Left ventricle myocardium inferior (tissue), 1 donor: Measurements from ENCODE around the gene MAGOH. TPM values are rescaled to one million over a fixed set of nuclear protein-coding genes. Genes with fewer than 3 reads are reported as not detected.
A peak's percentile ranks its signal among the peaks of the same experiment; 100 is the strongest.
"Not testable (repeated sequence)": the region's sequence is repeated elsewhere in the genome, so short reads cannot be mapped to it uniquely, and the experiment has no call there.

Source experiments
- DNase-seq: peaks from one replicate; pipeline ENCODE4 v3.0.0-alpha.2; 2020
- H3K27ac ChIP-seq: fragments of 200-600 bp; replicated peaks from 2 replicates; pipeline ENCODE4 v1.8.0; 2021
- H3K27me3 ChIP-seq: fragments of 200-600 bp; 2 replicates; pipeline ENCODE4 v1.8.0; 2021; ENCODE audit warnings: low read depth
- H3K36me3 ChIP-seq: fragments of 200-600 bp; 2 replicates; pipeline ENCODE4 v1.8.0; 2021
- H3K4me1 ChIP-seq: fragments of 200-600 bp; 2 replicates; pipeline ENCODE4 v1.8.0; 2021
- H3K4me3 ChIP-seq: fragments of 200-600 bp; 2 replicates; pipeline ENCODE4 v1.8.0; 2021; ENCODE audit warnings: mild to moderate bottlenecking, moderate library complexity
- H3K9me3 ChIP-seq: fragments of 200-600 bp; replicated peaks from 2 replicates; pipeline ENCODE4 v1.8.0; 2021
- CTCF ChIP-seq: fragments of 200-600 bp; IDR thresholded peaks from 2 replicates; pipeline ENCODE4 v1.8.0; 2021; ENCODE audit warnings: antibody characterized with exemption, mild to moderate bottlenecking, borderline replicate concordance
- intact Hi-C: fragments of 100-400 bp; cut with micrococcal nuclease; formaldehyde crosslinking; loops from one replicate; pipeline ENCODE4 v1.11.0; 2022
- total RNA-seq: library from RNA; stranded (reverse); fragmentation: NEBNext Ultra II Directional; extraction: Animal tissue kit (Norgen Biotek cat#: 25700); gene quantifications from one replicate; pipeline ENCODE4 v1.2.1, GENCODE V29; 2021
- donor health status: DM: no; HTN: yes; CAD: no; lungs with severe emphysema.

The MAGOH gene
- total RNA-seq, 1 donor from 2014 or later = 29.5 TPM

- DNase-seq = no peak
- H3K36me3 ChIP-seq = peaks cover 98% of the 10 kb centered on the region
- intact Hi-C loops = no loop called here
These were observed 31.5 kb downstream of the MAGOH start for GRCh38 chr1:53206735-53207379.

GRCh38 chr1:53206083-53206685 lies 32.1 kb downstream of the MAGOH start:
- Histone ChIP-seq H3K36me3 (peaks cover 96% of the 10 kb centered on the region), H3K4me1 (peaks cover 15% of the 10 kb centered on the region)
- H3K27ac ChIP-seq, H3K4me3 ChIP-seq, DNase-seq, intact Hi-C loops, H3K9me3 ChIP-seq, H3K27me3 ChIP-seq: not testable (repeated sequence)

More at GRCh38 chr1:53206735-53207379, 31.5 kb downstream of the MAGOH start:
- no peaks in the 10 kb centered on the region for H3K27me3 ChIP-seq
- H3K4me3 ChIP-seq = no peak overlapping the region
- TF ChIP-seq CTCF = no peak
- H3K4me1 ChIP-seq = peaks cover 11% of the 10 kb centered on the region
- H3K9me3 ChIP-seq = peaks cover 8% of the 10 kb centered on the region
- H3K27ac ChIP-seq = no peak overlapping the region

GRCh38 chr1:53205496-53205895 lies 32.8 kb downstream of the MAGOH start:
- H3K27me3 ChIP-seq, H3K27ac ChIP-seq, H3K9me3 ChIP-seq, H3K4me3 ChIP-seq, intact Hi-C loops, DNase-seq: not testable (repeated sequence)
- peaks cover 94% of the 10 kb centered on the region for H3K36me3 ChIP-seq
- peaks cover 20% of the 10 kb centered on the region for H3K4me1 ChIP-seq

- Histone ChIP-seq H3K36me3 (peaks cover 73% of the 10 kb centered on the region), H3K27me3 (no peaks in the 10 kb centered on the region)
- intact Hi-C loops = no loop called here
These were observed 34.9 kb downstream of the MAGOH start for GRCh38 chr1:53203466-53203865.

GRCh38 chr1:53198241-53198651 lies 40.1 kb downstream of the MAGOH start:
- Histone ChIP-seq H3K36me3 (peaks cover 24% of the 10 kb centered on the region), H3K27ac (peak overlapping the region; percentile 98), H3K27me3 (no peaks in the 10 kb centered on the region), H3K9me3 (no peaks in the 10 kb centered on the region), H3K4me3 (peak overlapping the region; percentile 87), H3K4me1 (peaks cover 61% of the 10 kb centered on the region)
- no peak for DNase-seq
- intact Hi-C loops = no loop called here
- no peak for TF ChIP-seq CTCF

More at GRCh38 chr1:53203466-53203865, 34.9 kb downstream of the MAGOH start:
- Histone ChIP-seq H3K27ac (no peak overlapping the region), H3K9me3 (peaks cover 8% of the 10 kb centered on the region), H3K4me3 (no peak overlapping the region), H3K4me1 (peaks cover 40% of the 10 kb centered on the region)
- TF ChIP-seq CTCF = no peak
- DNase-seq = no peak

- peak overlapping the region; percentile 98 for H3K27ac ChIP-seq
- DNase-seq = no peak
- peaks cover 17% of the 10 kb centered on the region for H3K36me3 ChIP-seq
- no peaks in the 10 kb centered on the region for H3K9me3 ChIP-seq
- intact Hi-C loops = no loop called here
- H3K27me3 ChIP-seq = no peaks in the 10 kb centered on the region
- no peak for TF ChIP-seq CTCF
- peaks cover 61% of the 10 kb centered on the region for H3K4me1 ChIP-seq
- H3K4me3 ChIP-seq = peak overlapping the region; percentile 87
These were observed 40.8 kb downstream of the MAGOH start for GRCh38 chr1:53197291-53198200.
